GM18867 (cell line): ENCODE data around the gene IL23A.
"Not testable (repeated sequence)": the region's sequence is repeated elsewhere in the genome, so short reads cannot be mapped to it uniquely, and the experiment has no call there.

Experiments used
- ATAC-seq: cut with Tn5 transposase; IDR thresholded peaks from one replicate; pipeline ENCODE4 v1.9.1; 2021; ENCODE audit warnings: mild to moderate bottlenecking, moderate library complexity; ENCODE audit not compliant: unreplicated experiment

The IL23A gene

GRCh38 chr12:56324206-56324605 is 14.5 kb upstream of the IL23A start:
- ATAC-seq, result no peak

- no peak for ATAC-seq
Measured at GRCh38 chr12:56326126-56326525, 12.6 kb upstream of the IL23A start.

- no peak for ATAC-seq
Measured at GRCh38 chr12:56326533-56326932, 12.2 kb upstream of the IL23A start.

- ATAC-seq, result no peak
Measured at GRCh38 chr12:56330936-56331490, 7.7 kb upstream of the IL23A start.

- ATAC-seq, result no peak
Measured at GRCh38 chr12:56332512-56333196, 6.0 kb upstream of the IL23A start.

- ATAC-seq, result no peak
Measured at GRCh38 chr12:56333197-56333678, 5.4 kb upstream of the IL23A start.

GRCh38 chr12:56333679-56334489 is 4.8 kb upstream of the IL23A start, which contains the start of gene PAN2:
Gene PAN2 (minus strand): TSS chr12:56334000. CDS start chr12:56333094, 906 bp downstream.
- ATAC-seq, result peak; percentile 95

GRCh38 chr12:56334490-56334793 is 4.2 kb upstream of the IL23A start:
- no peak for ATAC-seq

GRCh38 chr12:56335527-56335926 is 3.2 kb upstream of the IL23A start:
- not testable (repeated sequence) for ATAC-seq

GRCh38 chr12:56336361-56337167 is 2.1 kb upstream of the IL23A start:
- no peak for ATAC-seq

- ATAC-seq, result no peak
Measured at GRCh38 chr12:56337753-56338251, 882 bp upstream of the IL23A start.

GRCh38 chr12:56339158-56339422 is 406 bp downstream of the IL23A start:
- ATAC-seq, result no peak

GRCh38 chr12:56341616-56342015 is 2.9 kb downstream of the IL23A start:
- no peak for ATAC-seq

- not testable (repeated sequence) for ATAC-seq
Measured at GRCh38 chr12:56342290-56342689, 3.6 kb downstream of the IL23A start.

- no peak for ATAC-seq
Measured at GRCh38 chr12:56346675-56347074, 8.0 kb downstream of the IL23A start.

GRCh38 chr12:56347255-56347654 is 8.6 kb downstream of the IL23A start:
- ATAC-seq, result not testable (repeated sequence)

GRCh38 chr12:56348776-56349175 is 10.1 kb downstream of the IL23A start:
- no peak for ATAC-seq

GRCh38 chr12:56350662-56351061 is 12.0 kb downstream of the IL23A start:
- no peak for ATAC-seq

GRCh38 chr12:56351325-56351724 is 12.6 kb downstream of the IL23A start:
- no peak for ATAC-seq

GRCh38 chr12:56358836-56359532 is 20.3 kb downstream of the IL23A start:
- ATAC-seq, result no peak
